Stimulated activated naive CD8-positive, alpha-beta T cell treated with anti-CD3 and anti-CD28 coated beads, Interleukin-15, Interleukin-2, amounts not matched to agents 100 ng/mL and 50 ng/mL, for 24 hours (primary cell): ENCODE results near the gene SLC13A3.

ENCODE experiments used
- H3K27ac Mint-ChIP-seq: one replicate; pipeline ENCODE4 v1.8.0; 2021; ENCODE audit warnings: mild to moderate bottlenecking, mixed read lengths
- H3K27me3 Mint-ChIP-seq: one replicate; pipeline ENCODE4 v1.8.0; 2021; ENCODE audit warnings: mixed read lengths
- H3K36me3 Mint-ChIP-seq: one replicate; pipeline ENCODE4 v1.8.0; 2021; ENCODE audit warnings: low read depth, mixed read lengths
- H3K4me1 Mint-ChIP-seq: one replicate; pipeline ENCODE4 v1.8.0; 2021; ENCODE audit warnings: low read depth, mixed read lengths
- H3K4me3 Mint-ChIP-seq: one replicate; pipeline ENCODE4 v1.8.0; 2021; ENCODE audit warnings: mild to moderate bottlenecking, mixed read lengths
- H3K9me3 Mint-ChIP-seq: one replicate; pipeline ENCODE4 v1.8.0; 2021; ENCODE audit warnings: mixed read lengths

SLC13A3 gene

DNA sequence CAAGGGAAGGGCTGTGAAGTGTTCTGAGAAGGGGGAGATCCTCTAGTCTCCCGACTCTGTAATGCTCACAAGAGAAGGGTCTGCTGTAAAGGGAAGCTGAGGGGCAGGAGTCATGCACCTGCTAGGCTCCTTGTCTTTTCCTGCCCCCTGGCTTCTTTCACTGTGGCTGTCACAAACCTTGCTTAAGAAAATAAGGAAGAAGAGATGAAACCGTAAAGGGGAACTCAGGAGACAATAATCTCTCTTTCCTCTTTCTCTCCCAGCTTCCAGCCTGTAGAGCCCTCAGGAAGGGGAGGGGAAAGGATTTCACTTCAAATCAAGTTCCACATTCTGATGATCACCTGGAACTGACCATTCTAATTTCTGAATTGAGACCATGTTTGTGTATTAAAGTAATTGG lies 26.3 kb downstream of the SLC13A3 start:
- H3K4me3 Mint-ChIP-seq, result no peak overlapping the region
- peaks cover 29% of the 10 kb centered on the region for H3K27me3 Mint-ChIP-seq
- no peak overlapping the region for H3K27ac Mint-ChIP-seq
- H3K4me1 Mint-ChIP-seq, result no peaks in the 10 kb centered on the region
- H3K9me3 Mint-ChIP-seq, result peaks cover 18% of the 10 kb centered on the region
- no peaks in the 10 kb centered on the region for H3K36me3 Mint-ChIP-seq

DNA sequence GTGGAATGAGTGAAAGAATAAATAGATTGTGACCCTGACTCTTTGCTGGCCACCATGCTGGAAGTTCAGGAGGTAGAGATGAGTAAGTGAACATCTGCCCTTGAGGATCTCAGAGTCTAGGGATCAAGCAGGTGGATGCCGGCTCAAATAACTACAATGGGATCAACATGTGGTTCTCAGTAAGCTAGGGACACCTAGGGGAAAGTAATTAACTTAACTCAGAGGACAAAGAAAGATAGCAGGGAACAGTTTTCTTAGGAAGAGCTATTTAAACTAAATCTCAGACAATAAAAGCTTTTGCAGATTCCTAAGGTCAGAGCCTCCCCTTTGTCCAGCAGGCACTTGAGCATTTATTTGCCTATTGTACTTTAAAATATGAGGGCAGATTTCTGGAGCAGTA lies 29.1 kb downstream of the SLC13A3 start:
- Mint-ChIP-seq H3K4me3 (no peak overlapping the region), H3K4me1 (no peaks in the 10 kb centered on the region), H3K27ac (no peak overlapping the region), H3K36me3 (no peaks in the 10 kb centered on the region), H3K9me3 (peaks cover 18% of the 10 kb centered on the region), H3K27me3 (peaks cover 42% of the 10 kb centered on the region)

DNA sequence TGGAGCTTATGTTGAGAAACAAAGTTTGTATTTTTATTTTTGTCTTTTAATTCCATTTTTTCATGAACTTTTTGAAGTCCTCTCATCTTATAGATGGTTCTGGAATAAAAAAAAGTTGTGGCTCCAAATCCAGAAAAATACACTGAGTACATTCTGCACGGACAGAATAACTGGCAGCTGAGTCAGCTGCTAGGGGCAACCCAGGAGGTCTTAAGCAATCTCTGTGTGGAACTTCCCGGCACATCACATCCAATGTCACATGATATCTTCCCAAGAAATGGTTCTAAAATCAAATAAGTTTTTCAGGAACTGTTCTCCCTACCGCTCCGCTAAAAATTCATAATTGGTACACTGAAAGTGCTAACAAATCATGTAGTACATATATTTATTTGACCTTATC lies 29.8 kb downstream of the SLC13A3 start:
- Mint-ChIP-seq H3K4me1 (no peaks in the 10 kb centered on the region), H3K9me3 (peaks cover 18% of the 10 kb centered on the region), H3K4me3 (no peak overlapping the region), H3K36me3 (no peaks in the 10 kb centered on the region), H3K27me3 (peaks cover 40% of the 10 kb centered on the region), H3K27ac (no peak overlapping the region)

DNA sequence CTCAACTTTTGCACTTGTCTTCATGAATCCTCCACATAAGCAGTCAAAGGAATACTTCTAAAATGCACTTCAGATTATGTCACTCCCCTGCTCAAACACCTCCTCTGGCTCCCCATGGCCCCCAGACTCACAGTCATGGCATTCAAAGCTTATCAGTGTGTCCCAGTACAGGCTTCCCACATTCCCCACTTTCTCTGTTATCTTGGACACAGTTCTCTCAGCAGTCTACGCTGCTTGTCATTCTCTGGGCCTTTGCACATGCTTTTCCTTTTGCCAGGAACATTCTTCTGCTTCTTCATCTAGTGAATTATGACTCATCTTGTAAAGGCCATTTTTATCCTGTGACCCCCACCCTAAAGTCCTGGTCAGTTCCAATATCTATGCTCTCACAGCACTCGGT lies 31.8 kb downstream of the SLC13A3 start:
- H3K36me3 Mint-ChIP-seq, result no peaks in the 10 kb centered on the region
- H3K4me3 Mint-ChIP-seq, result no peak overlapping the region
- H3K4me1 Mint-ChIP-seq, result no peaks in the 10 kb centered on the region
- H3K27me3 Mint-ChIP-seq, result peaks cover 43% of the 10 kb centered on the region
- no peak overlapping the region for H3K27ac Mint-ChIP-seq
- H3K9me3 Mint-ChIP-seq, result peaks cover 9% of the 10 kb centered on the region

DNA sequence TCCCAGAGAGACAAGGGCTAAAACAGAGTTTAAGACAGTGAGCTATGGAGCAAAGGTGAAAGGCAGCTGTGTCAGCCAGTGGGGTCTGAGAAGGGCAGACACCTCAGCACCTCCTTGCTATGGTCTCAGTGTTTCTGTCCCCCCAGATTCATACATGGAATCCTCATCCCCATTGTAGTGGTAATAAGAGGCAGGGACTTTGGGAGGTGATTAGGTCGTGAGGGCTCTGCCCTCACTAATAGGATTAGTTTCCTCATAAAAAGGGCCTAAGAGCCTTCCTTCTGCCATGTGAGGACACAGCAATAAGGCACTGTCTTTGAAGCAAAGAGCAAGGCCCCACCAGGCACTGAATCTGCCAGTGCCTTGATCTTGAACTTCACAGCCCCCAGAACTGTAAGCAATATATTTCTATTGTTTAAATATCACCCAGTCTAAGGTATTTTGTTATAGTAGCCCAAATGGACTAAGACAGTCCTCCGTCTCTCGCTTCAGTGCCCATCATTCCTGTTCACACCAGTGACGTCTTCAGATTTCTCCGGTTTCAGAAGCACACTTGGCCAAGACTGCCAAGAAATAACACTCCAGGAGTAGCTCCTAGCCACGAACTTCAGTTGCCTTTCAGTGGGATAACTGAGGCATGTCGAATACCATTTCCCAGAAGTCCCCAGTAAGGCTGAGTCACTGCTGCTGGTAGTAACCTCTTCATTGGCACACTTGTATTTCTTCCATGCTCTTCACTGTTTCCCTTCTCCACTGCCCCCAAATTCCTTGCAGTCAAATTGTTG lies 32.8 kb downstream of the SLC13A3 start:
- no peaks in the 10 kb centered on the region for H3K9me3 Mint-ChIP-seq
- no peaks in the 10 kb centered on the region for H3K36me3 Mint-ChIP-seq
- no peaks in the 10 kb centered on the region for H3K4me1 Mint-ChIP-seq
- no peak overlapping the region for H3K27ac Mint-ChIP-seq
- H3K27me3 Mint-ChIP-seq, result peaks cover 37% of the 10 kb centered on the region
- no peak overlapping the region for H3K4me3 Mint-ChIP-seq

DNA sequence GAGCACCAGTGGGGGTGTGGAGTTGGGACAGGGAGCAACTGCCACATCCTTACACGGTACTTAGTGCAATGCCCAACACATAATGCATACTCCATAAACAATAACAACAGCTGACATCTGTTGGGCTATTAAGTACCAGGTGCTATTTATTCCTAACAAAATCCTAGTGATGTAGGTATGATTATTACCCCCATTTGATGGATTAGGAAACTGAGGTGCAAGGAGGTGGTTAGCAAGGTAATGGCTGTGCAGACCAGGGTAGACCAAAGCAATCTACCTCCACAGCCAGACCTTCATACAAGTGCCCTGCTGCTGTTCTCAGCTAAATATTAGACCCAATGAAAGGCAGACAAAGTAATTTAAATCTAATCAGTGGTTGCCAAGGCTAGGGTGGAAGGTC lies 36.8 kb downstream of the SLC13A3 start:
- Mint-ChIP-seq H3K4me3 (no peak overlapping the region), H3K9me3 (no peaks in the 10 kb centered on the region)

DNA sequence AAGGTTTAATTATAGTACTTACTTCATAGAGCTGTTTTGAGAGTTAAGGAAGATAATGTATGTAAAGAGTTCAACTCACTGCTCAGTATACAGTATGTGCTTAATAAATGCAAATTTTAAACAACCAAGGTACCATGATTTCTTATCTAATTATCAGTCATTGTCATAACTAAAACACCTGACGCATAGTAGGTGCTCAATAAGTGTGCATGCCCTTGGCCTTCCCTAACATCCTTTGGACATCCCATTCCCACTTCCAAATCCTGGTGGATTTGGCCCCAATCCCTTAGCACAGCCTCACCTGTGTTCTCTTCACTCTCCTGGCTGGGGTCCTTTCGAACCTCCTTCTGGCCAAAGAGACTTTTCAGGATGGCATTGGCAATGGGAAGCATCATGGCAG lies 41.1 kb downstream of the SLC13A3 start:
- Mint-ChIP-seq H3K27ac (no peak overlapping the region), H3K9me3 (no peaks in the 10 kb centered on the region), H3K4me3 (no peak overlapping the region), H3K36me3 (no peaks in the 10 kb centered on the region), H3K27me3 (no peaks in the 10 kb centered on the region), H3K4me1 (no peaks in the 10 kb centered on the region)

More for the DNA sequence above, 36.8 kb downstream of the SLC13A3 start:
- Mint-ChIP-seq H3K27me3 (peaks cover 22% of the 10 kb centered on the region), H3K4me1 (no peaks in the 10 kb centered on the region), H3K36me3 (no peaks in the 10 kb centered on the region), H3K27ac (no peak overlapping the region)

DNA sequence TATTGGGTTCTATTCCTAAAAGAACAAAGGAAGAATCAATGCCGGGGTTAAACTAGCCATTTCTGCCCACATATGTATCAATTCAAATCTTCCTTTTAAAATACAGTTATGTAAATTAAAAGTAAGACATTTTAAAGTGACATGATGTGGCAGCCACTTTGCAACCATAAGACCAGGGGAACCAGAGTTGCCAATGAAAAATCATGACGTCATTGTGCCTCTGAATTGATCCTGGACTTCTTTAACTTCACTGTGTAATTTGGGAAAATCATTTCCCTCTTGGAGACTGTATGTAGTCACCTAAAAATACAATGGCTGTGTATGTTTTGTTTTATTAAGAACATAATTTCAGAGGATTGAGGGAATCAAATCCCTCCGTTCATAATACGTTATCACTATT lies 42.2 kb downstream of the SLC13A3 start:
- no peaks in the 10 kb centered on the region for H3K27me3 Mint-ChIP-seq
- no peak overlapping the region for H3K27ac Mint-ChIP-seq
- H3K9me3 Mint-ChIP-seq, result no peaks in the 10 kb centered on the region
- H3K4me3 Mint-ChIP-seq, result no peak overlapping the region
- H3K36me3 Mint-ChIP-seq, result no peaks in the 10 kb centered on the region
- H3K4me1 Mint-ChIP-seq, result no peaks in the 10 kb centered on the region

DNA sequence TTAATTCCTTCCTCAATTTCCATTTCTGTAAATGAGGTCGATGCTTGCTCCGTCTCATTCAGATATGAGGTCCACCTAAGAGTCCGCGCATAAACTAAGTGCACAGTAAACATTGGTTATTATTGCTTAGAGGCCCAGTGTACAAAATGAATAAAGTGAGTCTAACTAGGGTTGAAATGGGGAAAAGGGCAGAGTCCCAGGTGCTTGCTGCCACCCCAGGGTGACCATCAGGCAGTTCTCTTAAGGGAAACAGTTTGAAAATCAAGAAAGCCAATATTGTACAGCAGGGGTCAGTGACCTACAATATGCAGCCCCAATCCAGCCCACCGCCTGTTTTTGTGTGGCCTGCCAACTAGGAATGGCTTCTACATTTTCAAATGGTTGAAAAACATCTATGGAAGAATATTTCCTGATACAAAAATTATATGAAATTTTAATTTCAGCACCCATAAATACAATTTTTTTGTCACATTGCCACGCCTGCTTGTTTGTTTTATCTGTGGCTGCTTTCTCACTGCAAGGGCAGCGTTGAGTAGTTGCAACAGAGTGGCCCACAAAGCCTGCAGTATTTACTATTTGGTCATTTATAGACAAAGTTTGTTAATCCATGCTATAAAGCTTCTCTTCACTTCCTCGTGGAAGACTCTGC lies 43.3 kb downstream of the SLC13A3 start:
- no peak overlapping the region for H3K27ac Mint-ChIP-seq
- H3K4me1 Mint-ChIP-seq, result no peaks in the 10 kb centered on the region
- no peaks in the 10 kb centered on the region for H3K9me3 Mint-ChIP-seq
- no peaks in the 10 kb centered on the region for H3K36me3 Mint-ChIP-seq
- no peak overlapping the region for H3K4me3 Mint-ChIP-seq
- H3K27me3 Mint-ChIP-seq, result no peaks in the 10 kb centered on the region

DNA sequence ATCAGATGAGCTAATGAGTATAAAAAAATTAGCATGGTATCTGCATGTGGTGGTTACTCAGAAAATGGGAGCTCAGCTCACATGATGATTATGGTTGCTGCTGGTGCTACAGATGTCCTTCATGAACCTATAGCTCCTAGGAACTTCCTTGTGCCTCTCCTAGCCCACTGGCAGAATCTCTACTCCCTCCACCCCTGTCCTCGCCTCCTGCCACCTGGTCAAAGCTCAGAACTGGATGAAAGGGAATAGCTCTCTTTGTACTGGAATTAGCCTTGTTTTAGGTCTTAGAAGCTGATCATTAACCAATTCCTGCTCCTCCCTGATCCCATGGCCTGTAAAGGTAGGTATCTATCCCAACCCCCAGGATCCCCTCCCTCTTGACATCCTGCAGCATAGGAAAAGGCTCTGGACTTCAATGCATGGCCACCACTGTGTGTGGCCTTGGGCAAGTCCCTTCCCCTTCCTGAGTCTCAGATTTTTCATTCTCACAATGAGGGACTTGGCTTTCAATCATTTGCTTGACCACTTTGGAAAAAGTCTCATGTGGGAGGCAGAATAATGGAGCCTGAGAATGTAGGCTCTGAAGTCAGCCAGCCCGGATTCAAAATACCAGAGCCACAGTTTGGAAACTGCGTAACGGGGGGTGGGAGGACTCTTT lies 43.9 kb downstream of the SLC13A3 start:
- no peaks in the 10 kb centered on the region for H3K4me1 Mint-ChIP-seq
- H3K27me3 Mint-ChIP-seq, result no peaks in the 10 kb centered on the region
- no peaks in the 10 kb centered on the region for H3K36me3 Mint-ChIP-seq
- no peaks in the 10 kb centered on the region for H3K9me3 Mint-ChIP-seq
- H3K27ac Mint-ChIP-seq, result no peak overlapping the region
- no peak overlapping the region for H3K4me3 Mint-ChIP-seq

DNA sequence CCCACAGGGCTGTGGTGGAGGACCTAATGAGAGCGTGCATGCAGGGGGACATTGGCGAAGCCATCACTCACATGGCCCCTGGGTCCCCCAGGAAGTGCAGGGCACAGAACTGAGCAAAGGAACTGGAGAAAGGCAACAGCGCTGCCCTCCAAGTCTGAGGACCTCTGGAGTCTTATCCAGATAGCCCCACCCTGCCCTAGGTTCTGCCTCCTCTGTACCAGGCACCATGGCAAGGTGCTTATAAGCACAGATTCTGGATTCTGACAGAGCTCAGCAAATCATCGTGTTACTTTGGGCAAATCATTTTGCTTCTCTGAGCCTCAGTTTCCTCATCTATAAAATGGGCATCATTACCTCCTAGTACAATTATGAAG lies 44.5 kb downstream of the SLC13A3 start:
- Mint-ChIP-seq H3K36me3 (no peaks in the 10 kb centered on the region), H3K4me3 (no peak overlapping the region), H3K27me3 (no peaks in the 10 kb centered on the region), H3K27ac (no peak overlapping the region), H3K4me1 (no peaks in the 10 kb centered on the region), H3K9me3 (no peaks in the 10 kb centered on the region)

DNA sequence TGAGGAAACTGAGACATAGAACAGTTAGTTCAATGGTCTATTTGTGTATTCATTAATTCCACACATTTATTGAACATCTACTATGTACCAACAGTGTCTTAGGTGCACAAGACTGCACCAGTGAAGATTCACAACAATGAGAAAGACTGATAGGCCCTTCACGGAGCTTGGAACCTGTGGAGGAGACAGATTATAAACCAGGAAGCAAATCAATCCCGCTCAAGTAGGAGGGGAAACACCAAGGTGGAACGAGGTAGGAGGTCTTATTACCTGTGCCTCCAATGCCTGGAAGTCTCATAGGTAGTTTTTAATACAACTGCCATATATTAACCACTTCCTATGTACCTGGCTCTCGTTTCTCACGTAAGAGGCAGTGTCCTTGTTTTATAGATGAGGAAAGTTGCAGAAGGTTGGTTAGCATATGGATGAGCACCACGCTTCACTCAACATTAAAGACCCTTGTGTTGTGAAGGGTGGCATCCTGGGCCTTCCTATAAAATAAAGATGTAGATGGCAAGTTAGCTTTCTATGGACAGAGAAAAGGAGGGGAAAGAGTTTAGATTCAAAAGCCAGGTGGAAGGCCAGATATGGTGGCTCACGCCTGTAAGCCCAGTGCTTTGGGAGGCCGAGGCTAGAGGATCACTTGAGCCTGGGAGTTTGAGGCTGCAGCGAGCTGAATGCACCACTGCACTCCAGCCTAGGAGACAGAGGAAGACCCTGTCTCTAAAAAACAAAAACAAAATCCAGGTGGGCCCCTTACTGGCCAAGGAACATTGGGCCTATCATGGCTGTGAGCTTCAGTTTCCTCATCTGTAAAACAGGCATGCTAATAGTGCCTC lies 45.1 kb downstream of the SLC13A3 start:
- Mint-ChIP-seq H3K9me3 (no peaks in the 10 kb centered on the region), H3K27me3 (no peaks in the 10 kb centered on the region), H3K4me1 (no peaks in the 10 kb centered on the region), H3K36me3 (no peaks in the 10 kb centered on the region), H3K27ac (no peak overlapping the region), H3K4me3 (no peak overlapping the region)

DNA sequence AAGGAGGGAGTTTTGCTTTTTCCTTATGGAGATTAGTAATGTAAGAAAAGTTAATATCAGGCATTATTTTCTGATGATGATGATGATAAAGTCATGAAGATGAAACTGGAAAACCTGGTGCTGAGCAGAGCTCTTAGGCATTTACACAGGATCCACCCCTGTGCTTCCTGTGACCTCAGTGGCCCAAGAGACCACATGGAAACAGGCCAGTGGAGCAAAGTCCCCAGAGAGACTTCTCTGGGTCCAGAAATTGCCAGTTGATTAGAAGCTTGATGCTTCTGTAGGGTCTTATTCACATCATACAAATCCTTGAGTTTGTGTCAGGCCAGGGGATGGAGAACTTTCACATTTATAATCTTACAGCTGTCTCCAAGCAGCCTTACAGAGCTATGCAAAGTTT lies 46.1 kb downstream of the SLC13A3 start:
- no peaks in the 10 kb centered on the region for H3K27me3 Mint-ChIP-seq
- no peaks in the 10 kb centered on the region for H3K4me1 Mint-ChIP-seq
- H3K27ac Mint-ChIP-seq, result no peak overlapping the region
- H3K9me3 Mint-ChIP-seq, result no peaks in the 10 kb centered on the region
- no peak overlapping the region for H3K4me3 Mint-ChIP-seq
- no peaks in the 10 kb centered on the region for H3K36me3 Mint-ChIP-seq

DNA sequence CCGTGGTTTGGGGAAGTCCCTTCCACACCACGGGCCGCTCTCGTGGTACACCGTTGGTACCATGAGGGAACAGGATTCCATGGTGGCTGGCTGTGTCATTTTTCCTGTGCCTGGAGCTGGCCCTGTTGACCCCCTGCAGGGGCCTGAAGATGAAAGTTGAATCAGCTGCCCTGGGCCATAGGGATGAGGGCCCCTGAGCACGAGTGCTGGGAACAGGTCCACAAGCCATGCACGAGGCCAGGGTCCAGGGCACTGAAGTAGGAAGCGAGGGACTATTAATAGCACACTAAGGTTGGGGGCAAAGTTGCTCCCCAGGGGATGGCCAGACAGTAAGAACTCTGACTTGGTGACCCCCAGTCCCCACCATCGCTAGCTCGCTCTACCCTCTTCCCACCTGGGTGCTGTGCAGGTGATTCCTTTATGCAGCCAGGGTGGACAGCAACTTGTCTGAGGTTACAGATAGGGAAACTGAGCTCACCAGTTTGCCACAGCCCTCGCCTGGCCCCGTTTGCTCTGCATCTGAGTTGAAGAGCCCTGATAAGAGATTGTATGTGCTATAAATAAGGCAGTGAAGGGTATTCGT lies 46.6 kb downstream of the SLC13A3 start:
- Mint-ChIP-seq H3K9me3 (no peaks in the 10 kb centered on the region), H3K4me1 (no peaks in the 10 kb centered on the region), H3K36me3 (no peaks in the 10 kb centered on the region), H3K4me3 (no peak overlapping the region), H3K27ac (no peak overlapping the region), H3K27me3 (peaks cover 2% of the 10 kb centered on the region)
